Endothelial cell of umbilical vein (primary cell): Measurements from ENCODE around the gene FOXC1. TPM values are rescaled to one million over a fixed set of nuclear protein-coding genes. Genes with fewer than 3 reads are reported as not detected.

Experiments
- BruUV-seq: library from RNA; stranded (reverse); fragments of 400-500 nt; replicated peaks from 2 replicates; lab custom pipeline; 2021; lab: Mats Ljungman, UMichigan
- CTCF ChIA-PET: fragments of 300-600, 350-600 bp; sonication (Branson Sonifier 250); formaldehyde crosslinking; loops from one replicate; lab custom pipeline; 2021; ENCODE audit warnings: antibody characterized with exemption, inconsistent platforms; lab: Charles Lee
- POLR2A ChIA-PET: fragments of 300-600, 350-600 bp; sonication (Branson Sonifier 250); formaldehyde crosslinking; loops from one replicate; lab custom pipeline; 2021; ENCODE audit warnings: antibody characterized with exemption, inconsistent platforms; lab: Charles Lee
- DNase-seq: peaks from one replicate; pipeline ENCODE4 v3.0.0-alpha.2; 2011; ENCODE audit warnings: low read depth, low spot score
- FAIRE-seq: peaks from 2 replicates; lab custom pipeline; 2011; peaks lifted over from hg19 to GRCh38; lab: Jason Lieb, UNC
- H2AFZ ChIP-seq: 2 replicates; pipeline ENCODE4 v1.6.0; 2012; ENCODE audit warnings: low read depth, low read length, control low read depth, inconsistent platforms
- H3K27ac ChIP-seq: 2 replicates; pipeline ENCODE4 v1.5.1; 2011; ENCODE audit warnings: low read depth, mild to moderate bottlenecking, control low read depth, low read length, moderate library complexity; ENCODE audit not compliant: insufficient read depth
- H3K27me3 ChIP-seq, 2 experiments: 2 replicates each; pipeline versions ENCODE4 v1.6.0 to v1.6.1; 2011; ENCODE audit warnings: low read length in 2 of 2, mixed read lengths in 1 of 2; ENCODE audit not compliant: control insufficient read depth in 2 of 2, insufficient read depth in 2 of 2
- H3K36me3 ChIP-seq, 2 experiments: 2 replicates in 1 of 2; 3 replicates in 1 of 2; pipeline ENCODE4 v1.5.1; 2011; ENCODE audit warnings: low read length in 2 of 2, mild to moderate bottlenecking in 1 of 2, moderate library complexity in 1 of 2; ENCODE audit not compliant: control insufficient read depth in 2 of 2, insufficient read depth in 2 of 2; ENCODE audit errors: extremely low read depth in 1 of 2
- H3K4me1 ChIP-seq: 3 replicates; pipeline ENCODE4 v1.5.1; 2011; ENCODE audit warnings: mild to moderate bottlenecking, low read length; ENCODE audit not compliant: control insufficient read depth, insufficient read depth; ENCODE audit errors: extremely low read depth
- H3K4me2 ChIP-seq: 2 replicates; pipeline ENCODE4 v1.6.1; 2011; ENCODE audit warnings: low read length, control low read depth, mixed read lengths; ENCODE audit not compliant: insufficient read depth
- H3K4me3 ChIP-seq, 3 experiments: fragments of 200-600 bp in 1 of 3; sonication (generic), shearing (Covaris generic) in 1 of 3; replicated peaks in 1 of 3; 2 replicates each; pipeline ENCODE4 v1.5.1; 2011 to 2016; ENCODE audit warnings: control low read depth in 3 of 3, low read length in 3 of 3, mild to moderate bottlenecking in 2 of 3, inconsistent platforms in 1 of 3, low read depth in 1 of 3, moderate library complexity in 1 of 3; ENCODE audit not compliant: insufficient read depth in 1 of 3
- H3K79me2 ChIP-seq: 2 replicates; pipeline ENCODE4 v1.6.0; 2012; ENCODE audit warnings: low read length, inconsistent platforms; ENCODE audit not compliant: control insufficient read depth, insufficient read depth
- H3K9ac ChIP-seq: replicated peaks from 2 replicates; pipeline ENCODE3; 2011; ENCODE audit warnings: low read length, control low read depth; ENCODE audit not compliant: insufficient read depth; ENCODE audit errors: extremely low read depth
- H3K9me1 ChIP-seq: replicated peaks from 3 replicates; pipeline ENCODE4 v1.6.0; 2011; ENCODE audit warnings: mild to moderate bottlenecking, low read length; ENCODE audit not compliant: control insufficient read depth, insufficient read depth; ENCODE audit errors: extremely low read depth
- H3K9me3 ChIP-seq: replicated peaks from 2 replicates; pipeline ENCODE4 v1.5.1; 2012; ENCODE audit warnings: low read length, inconsistent platforms; ENCODE audit not compliant: control insufficient read depth, insufficient read depth
- H4K20me1 ChIP-seq: replicated peaks from 2 replicates; pipeline ENCODE3; 2011; ENCODE audit warnings: mild to moderate bottlenecking, low read length; ENCODE audit not compliant: control insufficient read depth, insufficient read depth; ENCODE audit errors: extremely low read depth
- POLR2A ChIP-seq: IDR thresholded peaks from 2 replicates; pipeline ENCODE4 v1.6.1; 2012; ENCODE audit warnings: low read depth, mild to moderate bottlenecking, control low read depth, low read length
- POLR2AphosphoS5 ChIP-seq: IDR thresholded peaks from 2 replicates; pipeline ENCODE4 v1.6.1; 2012; ENCODE audit warnings: low read depth, mild to moderate bottlenecking, control low read depth, low read length, moderate library complexity; ENCODE audit not compliant: insufficient read depth
- dilution Hi-C: fragments of 300-500 bp; cut with MboI; formaldehyde crosslinking; loops from one replicate; pipeline ENCODE4 v1.15.0; 2019; ENCODE audit warnings: low sequenced_read_pairs; ENCODE audit not compliant: extremely low pct_ligation_motif_present
- intact Hi-C: fragments of 100-400 bp; cut with micrococcal nuclease; formaldehyde crosslinking; loops from one replicate; pipeline ENCODE4 v1.10.0; 2022
- polyA plus RNA-seq, 4 experiments: library from polyadenylated mRNA; depleted of rRNA in 3 of 4; stranded (reverse) in 3 of 4; unstranded in 1 of 4; fragments of >200 nt; gene quantifications; 2 replicates each; pipeline versions ENCODE4 v1.2.1 to v1.2.3, GENCODE V29; 2011 to 2012; ENCODE audit warnings: missing spikeins in 1 of 4
- total RNA-seq: library from RNA; stranded (reverse); gene quantifications from 2 replicates; pipeline ENCODE4 v1.2.3, GENCODE V29; 2021
- TF ChIP-seq, protein P1 (sequence below): IDR thresholded peaks from 2 replicates; pipeline ENCODE4 v1.6.1; 2011; ENCODE audit not compliant: insufficient read depth, insufficient read length

Gene FOXC1
- total and polyA plus RNA-seq, 2 donors (not counting 3 experiments of a cell fraction or from before 2014, with no cell fraction given) = 6.4 to 16.4 TPM

- Histone ChIP-seq H3K4me1 (peaks cover 39% of the 10 kb centered on the region), H3K36me3 (no peaks in the 10 kb centered on the region), H3K9me3 (no peaks in the 10 kb centered on the region), H3K9me1 (no peaks in the 10 kb centered on the region), H3K27me3 (no peaks in the 10 kb centered on the region), H3K79me2 (peaks cover 31% of the 10 kb centered on the region), H3K9ac (peak overlapping the region; percentile 1), H4K20me1 (no peaks in the 10 kb centered on the region), H3K4me3 (no peak overlapping the region), H3K4me2 (no peak overlapping the region), H2AFZ (peak overlapping the region; percentile 39), H3K27ac (peak overlapping the region; percentile 6)
- ChIA-PET POLR2A (no interaction called here), CTCF (interaction anchor here (1.4 to 2.2 kb wide), 4 partner anchors 69 to 488 kb away, joined by 3 to 12 read pairs (median 8); no protein-coding TSS in a partner anchor)
- BruUV-seq = no TSS peak
- dilution Hi-C loops (loop anchor here (25.0 kb wide), 1 partner anchor 494 kb away; no protein-coding TSS in a partner anchor), intact Hi-C loops (loop anchor here (5.0 to 10.0 kb wide), 3 partner anchors 409 to 1446 kb away; partner anchors contain the start of gene RIPK1)
- peak; percentile 79 for FAIRE-seq
- DNase-seq = peak; percentile 63
- TF ChIP-seq POLR2A = no peak
- TF ChIP-seq, protein P1, sequence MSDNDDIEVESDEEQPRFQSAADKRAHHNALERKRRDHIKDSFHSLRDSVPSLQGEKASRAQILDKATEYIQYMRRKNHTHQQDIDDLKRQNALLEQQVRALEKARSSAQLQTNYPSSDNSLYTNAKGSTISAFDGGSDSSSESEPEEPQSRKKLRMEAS = no peak
These were observed 8.8 kb downstream of the FOXC1 start for GRCh38 chr6:1618311-1619097.

GRCh38 chr6:1619098-1619672 is 9.5 kb downstream of the FOXC1 start:
- Histone ChIP-seq H3K79me2 (peaks cover 24% of the 10 kb centered on the region), H3K9ac (peak overlapping the region; percentile 1), H3K27me3 (no peaks in the 10 kb centered on the region), H3K27ac (peak overlapping the region; percentile 2), H3K36me3 (no peaks in the 10 kb centered on the region), H2AFZ (no peak overlapping the region), H3K4me1 (peaks cover 45% of the 10 kb centered on the region), H4K20me1 (no peaks in the 10 kb centered on the region), H3K4me3 (no peak overlapping the region), H3K9me3 (no peaks in the 10 kb centered on the region), H3K9me1 (no peaks in the 10 kb centered on the region), H3K4me2 (no peak overlapping the region)
- CTCF ChIA-PET = interaction anchor here (1.4 kb wide), 2 partner anchors 7 to 485 kb away, joined by 3 to 4 read pairs; no protein-coding TSS in a partner anchor
- peak; percentile 37 for DNase-seq
- POLR2A ChIA-PET = no interaction called here
- no TSS peak for BruUV-seq
- peak; percentile 3 for TF ChIP-seq POLR2AphosphoS5
- TF ChIP-seq POLR2A = no peak
- dilution Hi-C loops (loop anchor here (25.0 kb wide), 1 partner anchor 493 kb away; no protein-coding TSS in a partner anchor), intact Hi-C loops (loop anchor here (5.0 to 10.0 kb wide), 3 partner anchors 408 to 1446 kb away; partner anchors contain the start of gene RIPK1)
- FAIRE-seq = no peak
